Testis (tissue), 2 donors: ENCODE data around the gene CDCA8.

Source experiments
- CTCF ChIP-seq, 3 experiments: fragments of 450-650 bp in 2 of 3; fragments of 200-600 bp in 1 of 3; sonication (generic) in 1 of 3; IDR thresholded peaks; one replicate each; pipeline ENCODE4 v1.5.1; 2016 to 2019; ENCODE audit warnings: antibody characterized with exemption in 3 of 3, mild to moderate bottlenecking in 2 of 3, moderate library complexity in 1 of 3
- POLR2A ChIP-seq: fragments of 450-650 bp; IDR thresholded peaks from one replicate; pipeline ENCODE4 v1.6.1; 2017; ENCODE audit warnings: antibody characterized with exemption, mild to moderate bottlenecking, moderate library complexity

- TF ChIP-seq CTCF (IDR thresholded peaks at IDR 0.05) (no peak), POLR2A (no peak)
Measured at GRCh38 chr1:37661401-37661800, 30.9 kb upstream of the CDCA8 start.
